Lung microvascular endothelial cell (primary cell): ENCODE measurements around the gene IRF6. TPM values are rescaled to one million over a fixed set of nuclear protein-coding genes. Genes with fewer than 3 reads are reported as not detected.
"Not testable (repeated sequence)": the region's sequence is repeated elsewhere in the genome, so short reads cannot be mapped to it uniquely, and the experiment has no call there.

Experiments used
- DNase-seq, 2 donors: peaks; one replicate each; pipeline versions ENCODE4 v3.0.0 to v3.0.0-alpha.2; 2010; ENCODE audit warnings: low read depth in 2 of 2
- total RNA-seq: library from RNA; depleted of rRNA; stranded (reverse); fragments of >200 nt; gene quantifications from 2 replicates; pipeline ENCODE4 v1.2.1, GENCODE V29; 2014

Gene IRF6
- total RNA-seq, 1 donor from 2014 or later = under 0.01 TPM

GRCh38 chr1:209823143-209824041, 17.4 kb upstream of the IRF6 start:
- peak; percentile 84 to 94 for DNase-seq

GRCh38 chr1:209822706-209823105, 16.8 kb upstream of the IRF6 start:
- DNase-seq = no peak

- no peak for DNase-seq
Observed at GRCh38 chr1:209820986-209821385, 15.0 kb upstream of the IRF6 start.

- no peak for DNase-seq
Observed at GRCh38 chr1:209819058-209819457, 13.1 kb upstream of the IRF6 start.

GRCh38 chr1:209817691-209818090, 11.7 kb upstream of the IRF6 start:
- DNase-seq = no peak

- no peak for DNase-seq
Observed at GRCh38 chr1:209816923-209817322, 11.0 kb upstream of the IRF6 start.

- DNase-seq = peak in 1 of 2 donors; percentile 52
Observed at GRCh38 chr1:209815931-209816341, 10.0 kb upstream of the IRF6 start.

- no peak for DNase-seq
Observed at GRCh38 chr1:209815490-209815889, 9.5 kb upstream of the IRF6 start.

- DNase-seq = no peak
Observed at GRCh38 chr1:209813902-209814301, 8.0 kb upstream of the IRF6 start.

- DNase-seq = no peak
Observed at GRCh38 chr1:209810783-209811182, 4.8 kb upstream of the IRF6 start.

GRCh38 chr1:209809611-209810010, 3.7 kb upstream of the IRF6 start:
- no peak for DNase-seq

- DNase-seq = peak; percentile 78 to 96
Observed at GRCh38 chr1:209808059-209808581, 2.2 kb upstream of the IRF6 start.

- no peak for DNase-seq
Observed at GRCh38 chr1:209807509-209807908, 1.6 kb upstream of the IRF6 start.

GRCh38 chr1:209805341-209805781, 581 bp downstream of the IRF6 start:
- no peak for DNase-seq

- DNase-seq = no peak
Observed at GRCh38 chr1:209803568-209803967, 2.4 kb downstream of the IRF6 start.

GRCh38 chr1:209802780-209803152, 3.2 kb downstream of the IRF6 start:
- DNase-seq = no peak

GRCh38 chr1:209802117-209802779, 3.7 kb downstream of the IRF6 start:
- DNase-seq = no peak

- DNase-seq = peak; percentile 52 to 80
Observed at GRCh38 chr1:209800984-209801834, 4.7 kb downstream of the IRF6 start.

- DNase-seq = no peak
Observed at GRCh38 chr1:209797978-209798639, 7.8 kb downstream of the IRF6 start.

- DNase-seq = not testable (repeated sequence)
Observed at GRCh38 chr1:209793711-209794110, 12.2 kb downstream of the IRF6 start.

- no peak for DNase-seq
Observed at GRCh38 chr1:209791920-209792319, 14.0 kb downstream of the IRF6 start.
